Choroid plexus epithelial cell (primary cell): ENCODE data around the gene DSC1.

Experiments used
- DNase-seq: peaks from one replicate; pipeline ENCODE4 v3.0.0-alpha.2; 2010; ENCODE audit warnings: low read depth
- H3K4me3 ChIP-seq: 2 replicates; pipeline ENCODE4 v1.5.1; 2011; ENCODE audit warnings: low read depth, mild to moderate bottlenecking, control low read depth, low read length, moderate library complexity
- TF ChIP-seq, protein P1 (sequence below): conservative IDR thresholded peaks from 2 replicates; pipeline ENCODE4 v1.5.1; 2011; ENCODE audit warnings: low read depth, mild to moderate bottlenecking, control low read depth, inconsistent platforms, low read length, moderate library complexity

DSC1 gene

DNA sequence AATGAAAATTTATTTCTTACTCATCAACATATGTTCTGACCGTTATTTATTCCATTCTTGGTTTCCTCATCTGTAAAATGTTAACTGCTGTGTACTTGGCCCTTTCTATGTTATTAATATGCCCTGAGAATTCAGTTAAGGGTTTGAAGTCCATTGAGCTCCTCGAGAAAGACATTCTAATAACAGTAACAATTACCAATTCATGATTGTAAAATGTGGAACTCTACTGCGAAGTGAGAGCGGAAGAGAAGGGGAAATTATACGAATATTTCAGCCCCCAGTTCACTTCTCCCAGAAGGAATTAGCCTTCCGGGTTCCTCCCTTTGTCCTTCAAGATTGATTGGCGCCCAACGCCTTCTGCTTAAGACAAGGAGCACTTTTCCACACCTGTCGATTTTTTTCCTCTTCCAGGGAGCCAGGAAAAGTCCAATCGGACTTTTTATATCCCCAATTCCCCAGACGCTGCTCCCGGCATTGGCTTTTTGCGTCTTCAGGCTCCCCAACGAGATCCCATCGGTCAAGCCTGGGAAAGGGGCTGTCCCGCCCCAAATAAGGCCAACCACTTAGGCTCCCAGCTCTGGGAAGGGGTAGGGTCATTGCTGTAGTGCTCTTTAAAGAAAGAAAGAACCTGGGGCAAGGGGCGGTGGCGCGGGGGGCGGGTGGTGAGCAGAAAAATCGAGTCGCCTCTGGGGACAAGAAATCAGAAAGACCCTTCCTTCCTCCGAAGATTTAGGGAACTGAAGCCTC lies 62.0 kb downstream of the DSC1 start:
- no peak overlapping the region for H3K4me3 ChIP-seq
- TF ChIP-seq, protein P1, sequence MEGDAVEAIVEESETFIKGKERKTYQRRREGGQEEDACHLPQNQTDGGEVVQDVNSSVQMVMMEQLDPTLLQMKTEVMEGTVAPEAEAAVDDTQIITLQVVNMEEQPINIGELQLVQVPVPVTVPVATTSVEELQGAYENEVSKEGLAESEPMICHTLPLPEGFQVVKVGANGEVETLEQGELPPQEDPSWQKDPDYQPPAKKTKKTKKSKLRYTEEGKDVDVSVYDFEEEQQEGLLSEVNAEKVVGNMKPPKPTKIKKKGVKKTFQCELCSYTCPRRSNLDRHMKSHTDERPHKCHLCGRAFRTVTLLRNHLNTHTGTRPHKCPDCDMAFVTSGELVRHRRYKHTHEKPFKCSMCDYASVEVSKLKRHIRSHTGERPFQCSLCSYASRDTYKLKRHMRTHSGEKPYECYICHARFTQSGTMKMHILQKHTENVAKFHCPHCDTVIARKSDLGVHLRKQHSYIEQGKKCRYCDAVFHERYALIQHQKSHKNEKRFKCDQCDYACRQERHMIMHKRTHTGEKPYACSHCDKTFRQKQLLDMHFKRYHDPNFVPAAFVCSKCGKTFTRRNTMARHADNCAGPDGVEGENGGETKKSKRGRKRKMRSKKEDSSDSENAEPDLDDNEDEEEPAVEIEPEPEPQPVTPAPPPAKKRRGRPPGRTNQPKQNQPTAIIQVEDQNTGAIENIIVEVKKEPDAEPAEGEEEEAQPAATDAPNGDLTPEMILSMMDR, result no peak
- DNase-seq, result no peak

DNA sequence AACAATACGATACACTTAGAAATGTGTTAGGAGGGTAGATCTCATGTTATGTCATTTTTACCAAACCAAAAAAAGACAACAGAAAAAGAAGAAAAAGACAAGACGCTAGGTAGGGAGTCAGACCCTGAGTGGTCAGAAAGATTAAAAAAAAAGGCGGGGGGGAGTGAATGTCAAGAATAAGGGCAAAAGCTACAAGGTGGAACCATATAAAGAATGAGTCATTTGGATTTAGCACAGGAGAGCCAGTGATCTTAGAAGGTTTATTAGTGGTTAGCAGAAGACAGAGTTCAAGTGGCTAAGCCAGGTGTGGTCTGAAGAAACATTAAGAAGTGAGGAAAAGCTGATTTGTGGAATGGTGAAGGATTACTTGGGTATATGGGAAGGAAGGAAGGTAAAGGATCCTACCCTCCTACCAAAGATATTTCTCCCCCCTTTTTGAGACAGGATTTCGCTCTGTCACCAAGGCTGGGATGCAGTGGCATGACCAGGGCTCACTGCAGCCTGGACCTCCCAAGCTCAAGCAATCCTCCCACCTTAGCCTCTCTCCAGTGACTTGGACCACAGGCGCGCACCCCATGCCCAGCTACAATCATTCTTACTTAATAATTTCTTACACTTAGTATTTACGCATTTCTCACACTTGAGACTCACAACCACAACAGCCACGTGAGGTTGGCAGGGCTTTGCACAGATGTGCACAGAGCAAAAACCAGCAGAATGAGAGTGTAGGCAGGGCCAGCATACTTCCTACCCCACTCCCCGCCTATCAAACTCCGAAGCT lies 63.0 kb downstream of the DSC1 start:
- DNase-seq, result no peak
- TF ChIP-seq, protein P1, result no peak
- H3K4me3 ChIP-seq, result no peak overlapping the region

DNA sequence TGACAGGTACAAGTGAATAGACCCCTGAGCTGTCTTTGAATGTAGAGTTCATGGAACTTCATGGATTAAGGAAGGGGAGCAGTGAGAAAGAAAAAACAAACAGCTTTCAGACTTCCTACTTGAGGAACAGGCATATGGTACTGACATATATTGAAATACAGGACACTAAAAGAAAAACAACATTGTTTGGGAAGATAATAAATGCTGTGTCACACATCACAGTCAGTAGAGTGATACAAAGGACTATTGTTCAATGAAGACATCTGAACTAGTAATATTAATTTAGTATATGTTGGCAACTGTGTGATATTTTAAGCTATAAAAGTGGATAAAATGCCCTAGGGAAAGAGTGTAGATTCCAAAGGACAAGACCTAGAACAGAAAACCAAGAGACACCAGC lies 63.8 kb downstream of the DSC1 start:
- DNase-seq, result no peak
- no peak overlapping the region for H3K4me3 ChIP-seq

DNA sequence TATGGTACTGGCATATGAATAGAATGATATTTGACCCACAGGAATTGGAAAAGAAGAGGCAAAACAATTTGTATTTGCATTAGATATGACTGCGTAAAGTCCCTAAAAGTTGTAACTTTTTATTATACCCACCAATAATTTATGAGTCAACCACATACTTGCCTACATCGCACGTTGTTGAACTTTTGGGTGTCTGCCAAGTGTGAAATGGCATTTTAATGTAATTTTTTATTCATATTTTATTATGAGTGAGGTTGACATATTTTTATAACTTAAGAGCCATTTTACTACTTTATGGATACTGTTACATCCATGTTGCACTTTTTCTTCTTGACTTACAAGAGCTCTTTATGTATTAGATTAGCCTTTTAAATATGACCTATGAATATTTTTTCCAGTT lies 65.0 kb downstream of the DSC1 start:
- TF ChIP-seq, protein P1, result no peak
- H3K4me3 ChIP-seq, result no peak overlapping the region
- no peak for DNase-seq

More for the DNA sequence above, 63.8 kb downstream of the DSC1 start:
- TF ChIP-seq, protein P1, result no peak

DNA sequence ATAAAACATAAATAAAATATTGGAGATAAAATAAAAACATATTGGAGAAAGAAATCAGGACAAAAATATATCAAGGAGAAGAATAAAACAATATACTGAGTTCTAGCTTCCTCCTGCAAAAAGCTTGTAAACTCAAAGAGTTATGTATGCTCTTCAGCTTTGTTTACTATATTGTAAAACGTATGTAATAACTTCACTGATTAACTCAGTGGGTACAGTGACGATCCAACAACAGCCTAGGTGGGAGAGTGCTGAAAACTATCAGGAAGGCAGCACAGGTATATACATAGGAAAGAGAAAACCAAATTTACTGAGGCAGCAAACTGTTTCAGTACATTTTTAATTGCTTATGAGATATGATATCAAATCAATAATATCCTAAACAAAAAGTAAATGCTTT lies 68.8 kb downstream of the DSC1 start:
- TF ChIP-seq, protein P1, result no peak
- no peak overlapping the region for H3K4me3 ChIP-seq
- DNase-seq, result no peak

DNA sequence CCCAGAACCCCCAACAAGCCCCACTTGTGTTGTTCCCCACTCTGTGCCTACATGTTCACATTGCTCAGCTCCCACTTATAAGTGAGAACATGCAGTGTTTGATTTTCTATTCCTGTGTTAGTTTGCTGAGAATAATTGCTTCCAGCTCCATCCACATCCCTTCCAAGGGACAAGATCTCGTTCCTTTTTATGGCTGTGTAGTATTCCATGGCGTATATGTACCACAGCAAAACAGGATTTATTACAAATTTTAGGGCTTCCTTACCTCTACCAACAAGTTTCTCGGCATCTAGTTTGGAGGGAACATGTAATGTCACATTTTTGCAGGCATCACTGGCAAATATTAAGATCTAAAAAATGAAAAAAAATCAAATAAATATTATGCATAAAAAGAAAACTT lies 69.4 kb downstream of the DSC1 start:
- H3K4me3 ChIP-seq, result no peak overlapping the region
- TF ChIP-seq, protein P1, result no peak
- no peak for DNase-seq

DNA sequence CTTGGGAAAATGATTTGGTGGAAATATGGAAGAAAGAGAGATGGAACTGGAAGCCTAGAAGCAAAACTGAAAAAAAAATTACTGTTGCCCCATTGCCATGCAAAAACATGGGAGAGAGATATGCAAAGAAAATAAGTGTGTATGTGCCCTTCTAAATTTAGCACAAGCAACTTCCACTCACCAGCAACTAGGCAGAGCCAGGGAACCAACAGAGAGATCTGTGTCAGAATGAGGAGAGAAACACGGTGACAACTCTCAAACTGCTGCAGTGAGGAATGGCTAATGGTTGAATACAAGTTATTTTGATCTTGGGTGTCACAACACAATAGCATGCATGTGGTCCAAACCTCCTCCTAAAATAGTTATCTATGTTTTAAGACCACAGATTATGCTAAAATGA lies 71.3 kb downstream of the DSC1 start:
- no peak overlapping the region for H3K4me3 ChIP-seq
- DNase-seq, result no peak
- TF ChIP-seq, protein P1, result no peak
